Calu3 (cell line): ENCODE data around the gene ASGR1. TPM values are rescaled to one million over a fixed set of nuclear protein-coding genes. Genes with fewer than 3 reads are reported as not detected.
"Not testable (repeated sequence)": the region's sequence is repeated elsewhere in the genome, so short reads cannot be mapped to it uniquely, and the experiment has no call there.

Source experiments
- BruUV-seq: library from RNA; stranded (reverse); fragments of 400-500 nt; replicated peaks from 2 replicates; lab custom pipeline; 2021; lab: Mats Ljungman, UMichigan
- CTCF ChIA-PET: fragments of 300-600 bp; sonication (Branson Sonifier 250); formaldehyde crosslinking; loops from one replicate; lab custom pipeline; 2022; ENCODE audit warnings: antibody characterized with exemption; lab: Charles Lee
- DNase-seq: peaks from one replicate; pipeline ENCODE4 v3.0.0; 2022
- H3K27ac Mint-ChIP-seq: one replicate; pipeline ENCODE4 v1.8.0; 2022; ENCODE audit warnings: mixed read lengths; ENCODE audit not compliant: unreplicated experiment
- H3K27me3 Mint-ChIP-seq: one replicate; pipeline ENCODE4 v1.8.0; 2022; ENCODE audit warnings: mixed read lengths; ENCODE audit not compliant: unreplicated experiment
- H3K36me3 Mint-ChIP-seq: one replicate; pipeline ENCODE4 v1.8.0; 2022; ENCODE audit warnings: mild to moderate bottlenecking, moderate library complexity, mixed read lengths; ENCODE audit not compliant: insufficient read depth, unreplicated experiment
- H3K4me1 Mint-ChIP-seq: one replicate; pipeline ENCODE4 v1.8.0; 2022; ENCODE audit warnings: mild to moderate bottlenecking, low read depth, mixed read lengths; ENCODE audit not compliant: unreplicated experiment
- H3K4me3 Mint-ChIP-seq: one replicate; pipeline ENCODE4 v1.8.0; 2022; ENCODE audit warnings: mild to moderate bottlenecking, low read depth, moderate library complexity, mixed read lengths; ENCODE audit not compliant: unreplicated experiment
- H3K9me3 Mint-ChIP-seq: one replicate; pipeline ENCODE4 v1.8.0; 2022; ENCODE audit warnings: low read depth, mixed read lengths; ENCODE audit not compliant: unreplicated experiment
- intact Hi-C: fragments of 100-400 bp; cut with micrococcal nuclease; formaldehyde crosslinking; loops from one replicate; pipeline ENCODE4 v1.10.0; 2022; ENCODE audit not compliant: unreplicated experiment
- total RNA-seq: library from RNA; stranded (reverse); gene quantifications from 2 replicates; pipeline ENCODE4 v1.2.3, GENCODE V29; 2022
- TF ChIP-seq, protein P1 (sequence below): fragments of 200-600 bp; IDR thresholded peaks from one replicate; pipeline ENCODE4 v1.8.0; 2022; ENCODE audit warnings: antibody characterized with exemption; ENCODE audit not compliant: unreplicated experiment

Gene ASGR1
- total RNA-seq, 1 experiment from 2014 or later, result 0.26 TPM

DNA sequence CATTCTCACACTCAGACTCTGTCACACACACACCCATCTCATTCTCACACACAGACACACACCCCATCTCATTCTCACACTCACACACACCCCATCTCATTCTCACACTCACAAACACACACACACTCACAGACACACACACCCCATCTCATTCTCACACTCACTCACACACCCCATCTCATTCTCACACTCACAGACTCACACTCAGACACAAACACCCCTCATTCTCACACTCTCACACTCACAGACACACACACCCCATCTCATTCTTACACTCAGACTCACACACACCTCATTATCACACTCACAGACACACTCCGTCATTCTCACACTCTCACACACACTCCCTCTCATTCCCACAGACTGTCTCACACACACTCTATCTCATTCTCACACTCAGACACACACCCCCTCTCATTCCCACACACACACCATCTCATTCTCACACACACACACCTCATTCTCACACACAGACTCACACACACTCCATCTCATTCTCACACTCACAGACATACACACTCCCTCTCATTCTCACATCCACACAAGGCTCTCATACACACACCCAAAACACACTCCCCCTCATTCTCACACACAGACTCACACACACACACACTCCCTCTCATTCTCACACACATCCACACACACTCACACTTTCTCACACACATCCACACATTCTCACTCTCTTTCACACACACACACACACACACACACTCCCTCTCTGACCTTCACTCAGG, 2.9 kb downstream of the ASGR1 start:
- H3K27ac Mint-ChIP-seq, result no peak overlapping the region
- no peaks in the 10 kb centered on the region for H3K9me3 Mint-ChIP-seq
- H3K4me1 Mint-ChIP-seq, result no peaks in the 10 kb centered on the region
- intact Hi-C loops, result no loop called here
- no TSS peak for BruUV-seq
- peaks cover 7% of the 10 kb centered on the region for H3K36me3 Mint-ChIP-seq
- H3K4me3 Mint-ChIP-seq, result no peak overlapping the region
- CTCF ChIA-PET, result interaction anchor here (1.3 to 2.6 kb wide), 3 partner anchors 11 to 265 kb away, joined by 4 to 20 read pairs (median 6); no protein-coding TSS in a partner anchor
- no peak for DNase-seq
- H3K27me3 Mint-ChIP-seq, result no peaks in the 10 kb centered on the region
- TF ChIP-seq, protein P1, sequence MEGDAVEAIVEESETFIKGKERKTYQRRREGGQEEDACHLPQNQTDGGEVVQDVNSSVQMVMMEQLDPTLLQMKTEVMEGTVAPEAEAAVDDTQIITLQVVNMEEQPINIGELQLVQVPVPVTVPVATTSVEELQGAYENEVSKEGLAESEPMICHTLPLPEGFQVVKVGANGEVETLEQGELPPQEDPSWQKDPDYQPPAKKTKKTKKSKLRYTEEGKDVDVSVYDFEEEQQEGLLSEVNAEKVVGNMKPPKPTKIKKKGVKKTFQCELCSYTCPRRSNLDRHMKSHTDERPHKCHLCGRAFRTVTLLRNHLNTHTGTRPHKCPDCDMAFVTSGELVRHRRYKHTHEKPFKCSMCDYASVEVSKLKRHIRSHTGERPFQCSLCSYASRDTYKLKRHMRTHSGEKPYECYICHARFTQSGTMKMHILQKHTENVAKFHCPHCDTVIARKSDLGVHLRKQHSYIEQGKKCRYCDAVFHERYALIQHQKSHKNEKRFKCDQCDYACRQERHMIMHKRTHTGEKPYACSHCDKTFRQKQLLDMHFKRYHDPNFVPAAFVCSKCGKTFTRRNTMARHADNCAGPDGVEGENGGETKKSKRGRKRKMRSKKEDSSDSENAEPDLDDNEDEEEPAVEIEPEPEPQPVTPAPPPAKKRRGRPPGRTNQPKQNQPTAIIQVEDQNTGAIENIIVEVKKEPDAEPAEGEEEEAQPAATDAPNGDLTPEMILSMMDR, result no peak

DNA sequence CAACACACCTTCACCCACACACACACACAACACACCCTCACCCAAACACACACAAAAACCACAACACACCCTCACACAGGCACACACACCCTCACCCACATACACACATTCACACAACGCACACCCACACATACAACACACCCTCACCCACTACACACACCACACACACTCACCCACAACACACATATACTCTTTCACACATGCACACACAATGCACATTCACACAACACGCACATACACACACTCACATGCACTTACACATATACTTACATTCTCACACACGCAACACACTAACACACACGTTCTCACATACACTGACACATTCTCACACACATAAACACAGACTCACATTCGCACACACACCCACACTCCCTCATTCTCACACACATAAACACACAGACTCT, 3.8 kb downstream of the ASGR1 start:
- CTCF ChIA-PET, result no interaction called here
- peaks cover 7% of the 10 kb centered on the region for H3K36me3 Mint-ChIP-seq
- TF ChIP-seq, protein P1, result no peak
- no peak overlapping the region for H3K27ac Mint-ChIP-seq
- H3K4me3 Mint-ChIP-seq, result no peak overlapping the region
- DNase-seq, result no peak
- intact Hi-C loops, result no loop called here
- no peaks in the 10 kb centered on the region for H3K4me1 Mint-ChIP-seq
- no peaks in the 10 kb centered on the region for H3K27me3 Mint-ChIP-seq
- BruUV-seq, result no TSS peak
- H3K9me3 Mint-ChIP-seq, result no peaks in the 10 kb centered on the region

DNA sequence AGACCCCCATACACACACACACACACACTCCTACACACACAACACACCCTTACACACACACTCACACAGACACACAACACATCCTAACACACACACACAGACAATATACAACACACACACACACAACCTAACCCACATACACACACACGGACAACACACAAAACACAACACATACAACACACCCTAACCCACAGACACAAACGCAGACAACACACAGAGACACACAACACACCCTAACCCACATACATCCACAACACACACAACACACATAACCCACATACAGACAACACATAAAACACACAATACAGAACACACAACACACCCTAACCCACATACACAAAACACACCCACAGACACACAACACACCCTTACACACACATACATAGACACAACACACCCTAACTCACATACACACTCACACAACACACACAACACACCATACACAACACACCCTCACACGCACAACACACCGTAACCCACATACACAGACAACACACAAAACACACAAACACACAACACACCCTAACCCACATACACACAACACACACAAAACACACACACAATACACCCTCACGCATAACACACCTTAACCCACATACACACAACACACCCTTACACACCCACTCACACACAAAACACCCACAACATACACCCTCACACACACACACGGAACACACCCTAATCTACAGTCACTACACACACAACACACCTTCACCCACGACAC, 4.4 kb downstream of the ASGR1 start:
- BruUV-seq, result no TSS peak
- Mint-ChIP-seq H3K4me3 (no peak overlapping the region), H3K4me1 (no peaks in the 10 kb centered on the region), H3K36me3 (peaks cover 7% of the 10 kb centered on the region), H3K27ac (no peak overlapping the region), H3K9me3 (no peaks in the 10 kb centered on the region), H3K27me3 (no peaks in the 10 kb centered on the region)
- TF ChIP-seq, protein P1, result no peak
- CTCF ChIA-PET, result no interaction called here
- intact Hi-C loops, result no loop called here
- no peak for DNase-seq

DNA sequence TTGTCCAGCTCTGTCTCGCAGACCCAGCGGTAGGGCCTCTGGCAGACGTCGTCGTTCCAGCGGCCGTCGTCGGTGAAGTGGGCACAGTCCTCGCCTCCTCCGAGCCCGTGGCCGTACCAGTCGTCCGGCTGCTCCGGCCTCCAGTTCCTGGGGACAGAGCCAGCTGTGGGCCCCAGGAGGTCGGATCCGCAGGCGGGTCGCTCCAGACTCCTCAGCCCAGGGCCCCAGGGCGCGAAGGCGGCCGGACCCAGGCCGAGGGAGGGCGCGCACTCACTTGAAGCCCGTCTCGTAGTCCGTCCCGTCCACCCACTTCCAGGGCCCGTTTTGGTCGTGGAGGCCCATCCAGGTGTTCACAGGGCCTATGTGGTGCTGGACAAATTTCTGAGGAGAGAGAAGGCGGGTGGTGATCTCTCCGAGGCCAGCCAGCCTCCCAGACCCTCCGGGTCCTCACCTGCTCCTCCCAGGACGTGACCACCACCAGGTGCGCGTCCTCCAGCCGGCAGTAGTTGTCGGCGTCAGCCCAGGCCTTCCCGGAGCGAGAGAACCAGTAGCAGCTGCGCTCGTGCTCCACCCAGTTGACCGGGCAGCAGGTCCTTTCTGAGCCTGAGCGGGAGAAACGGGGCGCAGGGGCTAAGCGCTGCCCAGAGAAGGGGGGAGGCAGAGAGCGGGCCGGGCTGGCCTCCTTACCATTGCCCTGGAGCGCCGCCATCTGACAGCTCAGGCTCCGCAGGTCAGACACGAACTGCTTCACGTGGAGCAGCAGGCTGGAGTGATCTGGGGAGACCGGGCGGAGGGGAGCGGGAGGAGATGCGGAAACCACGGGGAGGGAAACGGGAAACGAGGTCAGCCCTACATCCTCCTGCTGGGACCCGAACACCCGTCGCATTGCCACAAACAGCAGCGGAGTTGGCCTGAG, 5.2 kb downstream of the ASGR1 start:
- intact Hi-C loops, result no loop called here
- no peak overlapping the region for H3K27ac Mint-ChIP-seq
- CTCF ChIA-PET, result no interaction called here
- no peak for DNase-seq
- TF ChIP-seq, protein P1, result no peak
- peaks cover 7% of the 10 kb centered on the region for H3K36me3 Mint-ChIP-seq
- H3K9me3 Mint-ChIP-seq, result no peaks in the 10 kb centered on the region
- no peaks in the 10 kb centered on the region for H3K4me1 Mint-ChIP-seq
- H3K4me3 Mint-ChIP-seq, result no peak overlapping the region
- no peaks in the 10 kb centered on the region for H3K27me3 Mint-ChIP-seq
- BruUV-seq, result no TSS peak

DNA sequence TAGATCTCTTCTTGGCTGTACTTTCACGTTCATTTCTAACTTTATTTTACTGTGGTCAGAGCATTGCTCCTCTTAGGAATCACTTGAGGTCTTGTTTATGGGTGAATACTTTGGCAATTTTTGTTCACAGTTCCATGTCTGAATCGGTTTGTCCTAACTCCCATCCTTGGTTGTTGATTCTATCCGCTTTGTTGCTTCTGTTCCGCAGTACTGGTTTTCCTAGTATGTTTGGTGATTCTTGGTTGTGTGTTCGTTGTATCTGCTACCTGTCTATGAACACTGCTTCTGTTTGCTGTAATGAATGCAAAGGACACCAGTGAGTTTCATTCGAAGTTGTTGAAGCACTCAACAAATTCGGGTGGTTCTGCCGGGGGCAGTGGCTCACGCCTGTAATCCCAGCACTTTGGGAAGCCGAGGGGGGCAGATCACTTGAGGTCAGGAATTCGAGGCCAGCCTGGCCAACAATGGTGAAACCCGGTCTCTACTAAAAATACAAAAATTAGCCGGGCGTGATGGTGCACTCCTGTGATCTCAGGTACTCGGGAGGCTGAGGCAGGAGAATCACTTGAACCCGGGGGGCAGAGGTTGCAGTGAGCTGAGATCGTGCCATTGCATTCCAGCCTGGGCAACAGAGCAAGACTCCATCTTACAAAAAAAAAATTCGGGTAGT, 6.5 kb downstream of the ASGR1 start:
- intact Hi-C loops, H3K4me1 Mint-ChIP-seq, DNase-seq, H3K27ac Mint-ChIP-seq, H3K4me3 Mint-ChIP-seq, BruUV-seq, H3K9me3 Mint-ChIP-seq, H3K36me3 Mint-ChIP-seq, H3K27me3 Mint-ChIP-seq, CTCF ChIA-PET: not testable (repeated sequence)

DNA sequence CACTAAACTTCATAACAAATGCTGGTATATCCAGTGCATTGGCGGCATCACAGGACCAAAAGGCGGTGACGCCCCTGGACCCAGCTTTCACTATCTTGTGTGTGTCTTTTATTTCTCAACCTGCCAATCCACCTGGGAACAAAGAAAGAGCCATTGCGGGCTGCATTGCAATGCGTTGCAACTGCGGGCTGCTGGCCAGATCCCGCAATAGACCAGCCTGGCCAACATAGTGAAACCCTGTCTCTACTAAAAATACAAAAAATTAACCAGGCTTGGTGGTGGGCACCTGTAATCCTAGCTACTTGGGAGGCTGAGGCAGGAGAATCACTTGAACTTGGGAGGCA, 9.6 kb downstream of the ASGR1 start:
- H3K4me3 Mint-ChIP-seq, H3K36me3 Mint-ChIP-seq, CTCF ChIA-PET, BruUV-seq, H3K27me3 Mint-ChIP-seq, DNase-seq, H3K4me1 Mint-ChIP-seq, H3K27ac Mint-ChIP-seq, intact Hi-C loops, H3K9me3 Mint-ChIP-seq: not testable (repeated sequence)
